GM19468 (cell line): ENCODE measurements around the gene MEDAG.
"Not testable (repeated sequence)": the region's sequence is repeated elsewhere in the genome, so short reads cannot be mapped to it uniquely, and the experiment has no call there.

Experiments used
- ATAC-seq: cut with Tn5 transposase; IDR thresholded peaks from one replicate; pipeline ENCODE4 v1.9.1; 2021; ENCODE audit warnings: mild to moderate bottlenecking, moderate library complexity, moderate number of reproducible peaks; ENCODE audit not compliant: unreplicated experiment; ENCODE audit errors: extremely low read depth

The MEDAG gene

DNA sequence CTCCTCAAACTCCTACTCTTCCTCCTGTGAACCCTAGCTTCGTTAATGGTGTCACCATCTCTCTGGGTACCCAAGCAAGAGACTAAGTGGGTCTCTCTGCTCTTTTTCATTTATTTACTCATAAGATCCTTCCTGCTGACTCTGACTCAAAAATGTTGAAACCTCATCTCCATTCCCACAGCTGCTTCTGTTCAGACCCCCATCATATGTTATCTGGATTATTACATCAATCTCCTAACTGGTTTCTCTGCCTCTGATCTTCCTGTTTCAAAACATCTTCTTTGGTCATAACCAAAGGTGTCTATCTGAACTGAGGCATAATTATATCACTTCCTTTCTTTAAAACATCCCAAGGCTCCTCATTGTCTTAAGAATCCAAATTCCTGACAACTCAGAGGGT is 2.0 kb upstream of the MEDAG start:
- ATAC-seq, result no peak

DNA sequence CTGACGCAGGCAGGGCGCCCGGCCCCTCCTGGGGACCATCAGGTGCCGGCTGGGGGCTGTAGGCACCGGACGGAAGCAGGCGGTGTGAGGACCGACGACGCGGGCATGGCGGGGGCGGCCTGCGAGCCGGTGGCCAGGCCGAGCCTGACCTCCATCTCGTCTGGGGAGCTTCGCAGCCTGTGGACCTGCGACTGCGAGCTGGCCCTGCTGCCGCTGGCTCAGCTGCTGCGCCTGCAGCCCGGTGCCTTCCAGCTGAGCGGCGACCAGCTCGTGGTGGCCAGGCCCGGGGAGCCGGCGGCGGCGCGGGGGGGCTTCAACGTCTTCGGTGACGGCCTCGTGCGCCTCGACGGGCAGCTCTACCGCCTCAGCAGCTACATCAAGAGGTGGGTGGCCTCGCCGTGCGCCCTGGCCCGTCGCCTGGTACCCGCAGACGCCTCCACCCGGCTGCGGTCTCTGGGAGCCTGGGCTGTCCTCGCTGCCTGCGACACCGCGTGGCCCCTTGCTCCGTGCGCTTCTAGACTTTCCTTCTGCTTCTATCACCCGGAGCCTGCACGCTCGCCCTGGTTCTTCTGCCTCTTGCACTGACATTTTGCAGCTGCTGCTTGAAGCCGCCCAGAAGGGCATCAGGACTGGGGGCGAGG is 460 bp downstream of the MEDAG start:
- no peak for ATAC-seq

DNA sequence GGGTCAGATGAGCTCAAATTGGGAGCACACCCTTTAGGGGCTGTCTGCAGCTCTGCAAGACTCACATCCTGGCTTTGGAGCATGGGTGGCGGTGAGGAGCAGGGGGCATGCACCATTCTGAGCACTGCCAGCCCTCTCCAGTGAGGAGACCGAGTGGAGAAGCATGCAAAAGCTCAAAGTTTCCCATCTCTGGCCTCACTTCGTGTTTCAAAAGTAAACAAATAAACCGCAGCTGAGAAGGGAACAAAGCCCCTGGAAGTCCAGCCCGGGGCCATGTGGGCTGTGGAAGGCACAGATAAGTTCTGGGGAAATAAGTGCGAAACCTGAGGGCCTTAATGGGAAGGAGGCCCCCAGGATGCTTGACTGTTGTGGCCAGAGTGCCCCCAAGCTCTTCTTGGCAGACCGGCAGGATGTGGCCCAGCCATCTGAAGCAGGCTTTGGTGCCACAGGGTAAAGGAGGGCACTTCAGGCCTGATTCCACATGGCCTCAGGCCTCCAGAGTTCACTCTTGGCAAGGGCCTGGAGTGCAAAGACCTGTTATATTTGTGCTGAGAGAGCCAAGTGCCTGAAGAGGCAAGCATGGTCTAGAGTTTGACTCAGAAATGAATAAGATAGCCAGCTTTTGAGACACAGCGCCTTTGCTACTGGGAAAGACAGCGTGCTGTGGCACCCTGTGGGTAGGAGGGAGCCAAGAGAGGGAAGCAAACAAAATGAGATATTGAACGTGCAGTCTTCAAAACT is 1.2 kb downstream of the MEDAG start:
- ATAC-seq, result no peak

DNA sequence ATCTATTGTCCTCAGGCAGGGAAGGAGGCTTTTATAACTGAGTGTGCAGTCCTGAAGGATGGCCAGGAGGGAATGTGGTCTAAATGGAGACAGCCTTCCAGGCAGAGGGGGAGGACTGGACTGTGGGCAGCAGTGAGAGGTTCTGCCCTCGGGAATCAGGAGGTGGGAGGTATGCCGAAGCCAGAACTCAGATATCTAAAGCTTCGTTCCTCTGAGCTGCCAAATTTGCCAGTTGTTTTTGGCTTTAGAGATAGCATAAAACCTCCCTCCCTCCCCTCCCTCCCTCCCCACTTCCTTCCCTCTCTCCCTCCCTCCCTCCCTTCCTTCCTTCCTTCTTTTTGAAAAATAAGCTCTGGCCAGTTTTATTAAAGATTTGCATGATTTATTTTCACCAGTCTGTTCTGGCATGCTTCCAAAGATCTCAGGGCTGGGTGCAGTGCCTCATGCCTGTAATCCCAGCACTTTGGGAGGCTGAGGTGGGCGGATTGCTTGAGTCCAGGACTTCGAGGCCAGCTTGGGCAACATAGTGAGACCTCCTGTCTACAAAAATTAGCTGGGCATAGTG is 2.4 kb downstream of the MEDAG start:
- no peak for ATAC-seq

DNA sequence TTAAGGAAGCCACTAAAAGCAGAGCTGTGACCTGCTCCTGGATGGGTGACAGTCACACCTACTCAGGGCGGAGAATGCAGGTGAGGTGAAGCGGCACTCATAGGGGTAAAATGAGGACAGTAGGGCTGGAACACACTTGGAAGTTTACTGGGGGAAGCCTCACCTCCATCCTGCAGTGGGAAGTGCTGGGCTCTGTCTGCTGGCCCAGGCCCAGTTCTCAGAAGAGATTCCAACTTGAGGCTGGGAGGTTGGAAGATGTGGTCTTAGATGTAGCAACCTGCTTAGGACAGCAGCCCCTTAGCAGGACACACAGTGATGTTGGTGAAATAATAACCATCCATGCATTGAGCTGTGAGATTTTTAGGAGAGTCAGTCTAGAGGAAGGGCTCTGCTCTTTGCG is 4.6 kb downstream of the MEDAG start:
- no peak for ATAC-seq

DNA sequence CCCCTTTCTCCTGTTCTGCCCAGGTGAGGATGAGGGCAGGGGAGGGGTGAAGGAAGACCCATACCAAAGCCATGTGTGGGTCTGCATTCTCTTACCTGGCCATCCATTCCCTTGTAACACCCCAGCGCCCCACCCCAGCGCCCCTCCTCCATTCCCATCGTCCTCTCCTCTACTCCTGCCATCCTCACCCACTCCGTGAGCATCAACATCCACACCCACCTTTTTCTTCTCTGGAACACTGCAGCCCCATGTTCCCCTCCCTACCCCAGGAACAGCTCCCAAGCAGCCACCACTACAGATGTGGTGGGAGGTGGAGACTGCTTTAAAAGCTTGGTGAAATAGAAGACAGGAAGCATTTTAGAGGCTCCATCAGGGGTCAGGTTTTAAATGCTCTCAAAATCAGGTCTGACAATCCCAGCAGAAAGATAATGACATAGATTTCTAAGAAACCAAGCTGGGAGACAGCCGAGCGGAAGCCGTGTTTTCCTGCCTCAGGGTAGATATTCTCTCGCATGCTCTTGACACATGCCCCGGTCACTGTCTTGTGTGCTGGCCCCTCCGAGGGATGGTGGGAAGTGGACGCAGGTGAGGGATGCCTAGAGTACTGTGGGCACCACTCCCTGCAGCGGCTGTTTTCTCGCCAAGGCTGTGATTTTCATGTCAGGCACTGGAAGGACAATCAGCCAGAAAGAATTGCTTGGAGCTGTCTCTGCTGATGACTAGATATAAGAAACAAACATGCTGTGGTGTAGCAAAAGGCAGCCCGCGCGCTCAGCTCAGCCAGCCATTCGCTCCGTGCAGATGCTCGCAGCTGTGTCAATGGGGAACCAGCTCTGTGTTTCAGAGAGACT is 9.8 kb downstream of the MEDAG start:
- ATAC-seq, result no peak

DNA sequence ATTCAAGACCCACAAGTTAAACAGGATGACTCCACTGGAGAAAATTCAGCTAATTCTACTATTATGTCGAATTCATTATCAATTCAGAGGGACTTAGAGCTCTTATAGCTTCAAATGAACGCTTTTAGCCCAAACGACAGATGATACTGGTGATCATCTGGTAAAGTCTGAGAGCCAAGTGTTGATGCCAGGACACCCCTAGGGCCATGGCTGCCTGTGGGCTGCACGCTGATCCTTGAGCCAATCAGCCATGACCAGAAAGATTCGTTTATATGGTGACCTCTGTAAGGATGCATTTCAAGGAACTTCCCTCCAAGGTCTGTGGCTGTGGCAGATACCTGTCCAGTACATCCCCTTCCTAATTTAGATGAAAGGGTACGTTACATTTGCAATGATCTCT is 10.9 kb downstream of the MEDAG start:
- ATAC-seq, result no peak

DNA sequence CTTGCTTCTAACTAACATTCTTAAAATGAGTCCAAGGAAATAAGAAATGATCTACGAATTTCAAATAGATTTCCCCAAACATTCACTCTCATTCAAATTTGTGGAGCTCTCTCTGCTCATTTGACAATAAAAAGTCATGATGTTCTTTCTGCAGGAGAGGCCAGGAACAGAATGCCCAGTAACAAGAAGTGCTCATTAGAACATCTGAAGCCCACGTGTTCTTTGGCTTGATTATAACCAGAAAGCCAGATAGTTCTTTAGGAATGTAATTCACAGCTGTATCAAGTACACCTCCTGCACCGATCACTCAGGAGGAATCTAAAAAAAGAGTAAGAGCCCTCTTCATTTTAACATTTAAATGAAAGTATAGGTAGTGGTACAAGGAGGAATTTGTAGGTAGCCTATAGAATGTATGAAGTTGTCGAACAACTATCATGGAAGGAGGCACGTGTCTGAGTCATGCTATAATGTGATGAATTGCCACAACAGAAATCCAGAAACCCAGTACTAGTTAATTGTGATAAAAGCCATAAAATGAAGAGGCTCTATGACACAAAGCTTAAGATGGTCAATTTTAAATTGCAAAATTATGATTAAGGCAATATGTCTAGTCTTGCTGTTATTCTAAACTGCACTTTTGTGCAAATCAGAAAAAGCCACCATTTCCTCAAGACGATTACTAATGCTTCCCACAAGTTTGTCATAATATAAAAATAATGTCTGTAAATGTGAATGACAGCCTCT is 12.8 kb downstream of the MEDAG start:
- no peak for ATAC-seq

DNA sequence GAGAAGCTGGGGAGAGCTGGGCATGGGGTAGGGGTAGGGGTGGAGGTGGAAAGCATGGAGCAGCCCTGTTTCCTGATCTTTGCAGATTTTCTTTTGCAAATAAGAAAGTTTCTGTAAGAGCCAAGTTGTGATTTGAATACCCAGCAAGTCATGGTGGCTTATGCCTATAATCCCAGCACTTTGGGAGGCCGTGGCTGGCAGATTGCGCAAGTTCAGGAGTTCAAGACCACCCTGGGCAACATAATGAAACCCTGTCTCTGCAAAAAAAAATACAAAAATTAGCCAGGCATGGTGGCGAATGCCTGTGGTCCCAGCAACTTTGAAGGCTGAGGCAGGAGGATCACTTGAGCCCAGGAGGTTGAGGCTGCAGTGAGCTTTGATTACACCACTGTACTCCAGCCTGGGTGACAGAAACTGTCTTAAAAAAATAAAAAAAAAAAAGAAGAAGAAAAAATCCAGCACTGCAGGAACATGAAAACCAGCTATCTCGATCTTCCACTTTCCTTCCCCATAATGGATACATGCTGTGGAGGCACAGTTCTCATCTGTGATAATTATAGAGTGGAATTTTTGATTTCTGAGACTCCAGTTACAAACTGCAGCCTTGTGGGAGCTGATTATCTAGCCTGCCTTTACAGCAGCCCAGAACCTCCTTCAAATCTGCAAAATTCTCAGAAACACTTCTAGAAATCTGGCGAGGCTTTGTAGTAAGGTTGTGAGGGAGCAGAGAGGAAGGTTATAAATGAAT is 14.3 kb downstream of the MEDAG start:
- ATAC-seq, result no peak

DNA sequence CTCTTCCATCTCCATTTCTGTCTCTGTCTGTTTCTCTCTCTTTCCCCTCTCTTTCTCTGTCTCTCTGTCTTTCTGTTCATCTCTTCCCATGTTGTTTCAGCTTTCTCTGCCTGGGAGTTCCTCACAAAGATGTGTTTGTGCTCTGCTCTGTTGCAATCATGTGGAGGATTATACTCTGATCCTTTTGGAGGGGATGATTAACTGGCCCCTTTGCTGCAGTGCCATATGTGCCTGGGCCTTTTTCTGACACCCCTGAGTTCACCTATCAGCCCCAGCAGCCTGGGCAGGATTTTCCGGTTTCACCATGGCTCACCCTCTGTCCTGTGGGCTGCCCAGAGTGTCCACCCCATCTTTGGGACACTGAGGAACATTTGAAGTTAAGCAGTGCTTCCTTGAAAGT is 17.3 kb downstream of the MEDAG start:
- ATAC-seq, result no peak

DNA sequence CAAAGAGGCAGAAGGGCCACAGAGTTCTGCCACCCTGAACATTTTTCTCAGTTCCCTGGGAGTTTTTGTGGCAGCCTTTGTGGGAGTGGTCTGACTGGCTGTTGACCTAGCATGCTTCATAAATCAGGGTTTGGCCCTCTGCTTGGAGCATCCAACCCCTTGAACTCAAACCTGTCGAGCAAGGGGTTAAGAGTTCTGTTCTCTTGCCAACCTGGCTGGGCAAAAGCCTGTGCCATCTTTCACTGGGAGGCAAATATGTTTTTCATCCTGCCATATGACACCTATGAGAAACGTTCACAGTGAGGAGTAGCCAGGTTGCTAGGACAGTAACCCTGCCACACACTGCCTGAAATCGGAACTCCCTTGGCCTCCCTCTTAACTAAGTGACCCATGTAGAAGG is 18.6 kb downstream of the MEDAG start:
- no peak for ATAC-seq

DNA sequence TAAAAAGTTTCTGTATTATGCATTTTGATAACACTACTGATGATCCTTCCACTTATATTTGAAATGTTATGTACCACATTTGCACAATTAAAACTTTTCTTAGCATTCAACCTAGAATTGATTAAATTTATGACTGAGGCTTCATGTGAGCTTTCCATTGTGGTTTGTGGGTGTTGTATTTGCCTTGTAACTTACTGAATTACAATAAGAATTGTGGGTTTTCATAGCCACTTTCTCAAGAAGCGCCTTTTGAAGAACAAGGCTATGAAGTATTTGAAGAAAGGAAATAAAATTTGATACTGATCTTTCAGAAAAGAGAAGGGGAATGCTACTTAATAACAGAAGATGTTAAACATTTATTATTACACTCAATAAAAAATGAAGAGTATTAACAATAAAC is 19.4 kb downstream of the MEDAG start:
- ATAC-seq, result no peak

DNA sequence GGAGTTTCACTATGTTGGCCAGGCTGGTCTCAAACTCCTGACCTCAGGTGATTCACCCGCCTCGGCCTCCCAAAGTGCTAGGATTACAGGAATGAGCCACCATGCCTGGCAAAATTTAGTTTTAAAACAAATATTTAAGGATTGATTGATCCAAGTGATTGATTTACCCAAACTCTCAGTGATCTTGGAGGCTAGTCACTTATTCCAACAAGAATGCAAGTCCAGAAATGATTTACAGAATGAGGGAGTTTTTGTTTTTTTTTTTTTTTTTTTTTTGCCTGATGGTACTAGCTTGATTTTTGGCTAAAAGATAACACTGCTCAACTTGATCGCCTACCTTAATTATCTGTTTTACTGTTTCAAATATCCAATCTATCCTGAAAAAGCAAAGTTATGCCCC is 20.7 kb downstream of the MEDAG start:
- ATAC-seq, result no peak

DNA sequence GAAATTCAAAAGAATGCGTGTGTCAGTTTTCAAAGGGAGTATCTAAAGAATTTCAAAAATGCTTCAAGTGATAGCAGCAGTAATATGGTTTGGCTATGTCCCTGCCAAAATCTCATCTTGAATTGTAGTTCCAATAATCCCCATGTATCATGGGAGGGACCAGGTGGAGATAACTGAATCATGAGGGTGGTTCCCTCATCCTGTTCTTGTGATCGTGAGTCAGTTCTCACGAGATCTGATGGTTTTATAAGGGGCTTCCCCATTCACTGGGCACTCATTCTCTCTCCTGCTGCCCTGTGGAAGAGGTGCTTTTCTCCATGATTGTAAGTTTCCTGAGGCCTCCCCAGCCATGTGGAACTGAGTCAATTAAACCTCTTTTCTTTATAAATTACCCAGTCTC is 21.1 kb downstream of the MEDAG start:
- ATAC-seq, result not testable (repeated sequence)

DNA sequence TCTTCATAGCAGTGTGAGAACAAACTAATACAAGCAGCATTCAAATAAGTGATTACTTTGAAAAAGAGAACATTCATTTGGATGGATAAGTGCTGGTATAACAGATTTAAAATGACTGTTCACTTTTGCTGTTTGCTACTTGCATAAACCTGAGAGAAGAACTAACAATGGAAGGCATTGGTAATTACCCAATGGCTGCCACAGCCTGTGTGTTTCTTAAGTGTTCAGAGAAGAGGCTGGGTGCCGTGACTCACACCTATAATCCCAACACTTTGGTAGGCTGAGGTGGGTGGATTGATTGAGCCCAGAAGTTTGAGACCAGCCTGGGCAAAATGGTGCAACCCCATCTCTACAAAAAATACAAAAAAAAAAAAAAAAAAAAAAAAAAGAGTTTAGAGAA is 21.5 kb downstream of the MEDAG start:
- ATAC-seq, result no peak

DNA sequence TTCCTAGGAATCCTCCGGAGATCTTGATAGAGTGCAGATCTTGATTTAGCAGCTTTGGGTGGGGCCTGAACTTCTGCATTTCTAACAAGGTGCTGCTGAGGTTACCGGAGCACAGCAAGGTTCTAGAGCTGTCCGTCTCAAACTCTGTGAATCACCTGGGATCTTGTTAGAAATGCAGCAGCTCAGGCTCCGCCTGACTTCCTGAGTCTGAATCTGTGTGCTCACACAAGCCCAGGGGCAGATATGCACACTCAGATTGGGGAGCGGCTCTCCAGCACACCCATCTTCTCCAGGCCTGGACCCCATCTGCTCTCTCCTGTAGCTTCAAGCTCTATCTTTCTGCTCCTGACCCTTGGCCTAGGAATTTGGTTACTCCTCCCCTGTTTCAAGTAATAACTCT is 22.9 kb downstream of the MEDAG start:
- ATAC-seq, result no peak

DNA sequence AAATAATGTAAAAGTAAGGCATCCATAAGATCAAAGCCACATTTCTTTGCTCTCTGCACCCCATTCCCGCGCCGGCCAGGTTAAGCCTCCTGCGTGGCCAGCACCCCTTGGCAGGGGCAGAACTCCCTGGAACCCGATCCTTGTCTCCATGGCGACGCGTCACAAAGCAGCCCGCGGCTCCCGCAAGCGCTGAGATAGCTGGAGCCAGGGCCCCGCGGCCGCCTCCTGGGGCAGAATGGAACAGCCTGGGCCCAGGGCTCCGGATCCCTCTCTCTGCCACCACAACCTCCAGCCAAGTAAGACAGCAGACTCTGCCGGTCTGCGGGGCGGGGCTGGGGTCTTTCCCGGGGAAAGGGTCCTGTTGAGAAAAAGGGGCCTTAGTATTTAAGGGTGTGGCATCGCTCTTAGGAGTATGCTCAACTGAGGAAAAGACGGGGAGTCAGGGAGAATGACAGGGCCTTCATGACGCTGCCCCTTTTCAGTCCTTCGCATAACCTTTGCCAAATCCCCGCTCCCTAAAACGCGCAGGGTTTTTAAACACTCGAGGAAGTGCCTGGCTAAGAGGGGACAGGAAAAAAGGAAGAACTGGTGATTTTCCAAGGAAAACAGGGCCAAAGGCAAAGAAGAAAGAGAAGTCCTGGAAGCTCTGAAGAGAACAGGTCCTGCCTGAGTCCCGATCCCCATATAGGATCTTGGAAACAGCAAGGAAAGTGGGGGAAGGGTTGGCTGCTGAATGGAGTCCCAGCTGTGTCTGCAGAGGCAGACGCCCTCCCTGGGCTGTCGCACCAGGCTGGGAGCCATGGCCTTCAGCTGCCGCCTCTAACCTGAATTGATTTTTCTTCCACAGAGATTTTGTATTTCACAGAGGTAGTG is 26.6 kb downstream of the MEDAG start, which contains the start of gene TEX26:
Gene TEX26 (plus strand): TSS at position 176 of the 873 bp plus-strand sequence. CDS start 60 bp downstream, at position 236.
- ATAC-seq, result no peak

DNA sequence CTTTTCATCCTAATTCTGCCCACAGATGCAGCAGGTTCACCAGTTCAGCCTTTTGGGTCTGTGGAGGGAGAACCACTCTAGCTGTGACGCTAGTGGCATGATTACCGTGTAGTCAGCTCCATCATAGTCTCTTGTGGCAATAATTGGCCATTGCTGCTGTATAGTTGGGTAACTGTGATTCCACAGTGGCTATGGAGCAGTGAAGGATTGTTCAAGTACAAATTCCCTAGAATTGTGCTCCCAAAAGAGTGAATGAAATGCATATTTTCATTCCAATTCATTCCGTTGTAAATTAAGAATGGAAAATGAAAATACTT is 27.2 kb downstream of the MEDAG start:
- no peak for ATAC-seq

DNA sequence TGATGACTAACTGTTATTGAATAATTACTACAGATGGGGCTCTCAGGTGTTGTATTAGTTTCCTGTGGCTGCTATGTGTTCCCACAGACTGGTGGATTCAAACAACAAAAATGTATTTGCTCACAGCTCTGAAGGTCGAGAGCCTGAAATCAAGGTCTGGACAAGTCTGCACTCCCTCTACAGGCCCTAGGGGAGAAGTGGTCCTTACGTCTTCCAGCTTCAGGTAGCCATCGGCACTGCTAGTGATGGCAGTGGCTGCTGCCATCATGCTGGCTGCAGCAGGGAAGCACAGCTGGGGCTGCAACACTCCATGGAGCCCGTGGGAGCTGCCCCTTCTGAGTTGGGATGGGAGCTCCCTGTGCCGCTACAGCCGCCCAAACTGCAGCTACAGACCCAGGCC is 28.3 kb downstream of the MEDAG start:
- no peak for ATAC-seq
